ENCODE measurements around the gene ASNS. TPM values are rescaled to one million over a fixed set of nuclear protein-coding genes. Genes with fewer than 3 reads are reported as not detected.
"Not testable (repeated sequence)": the region's sequence is repeated elsewhere in the genome, so short reads cannot be mapped to it uniquely, and the experiment has no call there.

ASNS gene, protein sequence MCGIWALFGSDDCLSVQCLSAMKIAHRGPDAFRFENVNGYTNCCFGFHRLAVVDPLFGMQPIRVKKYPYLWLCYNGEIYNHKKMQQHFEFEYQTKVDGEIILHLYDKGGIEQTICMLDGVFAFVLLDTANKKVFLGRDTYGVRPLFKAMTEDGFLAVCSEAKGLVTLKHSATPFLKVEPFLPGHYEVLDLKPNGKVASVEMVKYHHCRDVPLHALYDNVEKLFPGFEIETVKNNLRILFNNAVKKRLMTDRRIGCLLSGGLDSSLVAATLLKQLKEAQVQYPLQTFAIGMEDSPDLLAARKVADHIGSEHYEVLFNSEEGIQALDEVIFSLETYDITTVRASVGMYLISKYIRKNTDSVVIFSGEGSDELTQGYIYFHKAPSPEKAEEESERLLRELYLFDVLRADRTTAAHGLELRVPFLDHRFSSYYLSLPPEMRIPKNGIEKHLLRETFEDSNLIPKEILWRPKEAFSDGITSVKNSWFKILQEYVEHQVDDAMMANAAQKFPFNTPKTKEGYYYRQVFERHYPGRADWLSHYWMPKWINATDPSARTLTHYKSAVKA
- polyA plus RNA-seq (9.7 to 24.3 TPM (median 20.4 TPM) in 3 replicates), polyA minus RNA-seq (12.7 to 32.3 TPM (median 16.8 TPM) in 3 replicates)
- 80.9 TPM for polyA plus RNA-seq (2011; ENCODE audit: low read depth)
- polyA plus RNA-seq (2011; cell fraction: cytosol; rRNA removed) = 14.8 and 23.8 TPM in 2 replicates
- 18.5 and 31.0 TPM in 2 replicates for polyA plus RNA-seq (2011; cell fraction: nucleus; rRNA removed)
- 31.5 and 135 TPM in 2 replicates for polyA plus RNA-seq (2012; ENCODE audit: low replicate concordance)
- 22.8 TPM for polyA minus RNA-seq (2011; cell fraction: cytosol; rRNA and poly(A)+ RNA removed)
- polyA minus RNA-seq (2011; cell fraction: nucleus; rRNA and poly(A)+ RNA removed) = 12.8 and 14.2 TPM in 2 replicates

DNA sequence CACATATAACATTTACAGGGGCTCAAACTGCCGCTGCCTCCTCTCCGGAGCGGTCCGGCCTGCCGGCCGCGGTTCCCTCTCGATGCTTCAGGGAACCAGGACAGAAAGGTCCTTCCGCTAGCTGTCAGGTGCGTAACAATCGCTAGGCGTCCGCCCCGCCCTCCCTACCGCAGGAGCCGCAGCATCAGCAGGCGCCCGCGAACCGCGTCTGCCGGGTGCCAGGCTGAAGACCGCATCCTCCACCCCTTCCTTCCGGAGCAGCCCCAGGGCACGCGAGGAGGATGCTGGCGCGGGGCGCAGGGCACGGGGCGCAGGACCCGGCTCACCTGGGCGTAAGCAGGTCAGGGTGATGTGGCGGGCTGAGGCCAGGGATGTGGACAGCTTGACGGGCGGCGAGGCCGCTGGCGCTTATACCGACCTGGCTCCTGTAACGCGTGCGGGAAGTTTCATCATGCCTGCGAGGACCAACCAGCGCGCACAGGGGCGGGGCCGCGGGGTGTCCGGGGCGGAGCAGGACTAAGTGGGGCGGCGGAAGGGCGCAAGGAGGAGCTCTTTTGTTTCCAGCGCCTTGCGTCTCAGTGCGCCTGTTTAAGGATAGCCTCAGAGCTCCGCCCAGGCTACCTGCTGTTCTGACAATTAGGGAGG, at the start of gene ASNS:
ASNS (minus strand) TSS at position 384 of the 645 bp plus-strand sequence. CDS start 3,252 bp downstream, outside the sequence.
- peak within 1 kb of the TSS; percentile 83 for H3K9ac ChIP-seq (ENCODE audit: control insufficient read depth, extremely low read depth, insufficient read depth, low read length)
- peak within 1 kb of the TSS; percentile 61 for H3K27ac ChIP-seq (ENCODE audit: control insufficient read depth, insufficient read depth, low read length)
- no peak for FAIRE-seq
- H3K4me3 ChIP-seq (ENCODE audit: control insufficient read depth in 2 of 3, extremely low read depth in 1 of 3, insufficient read depth in 2 of 3, low read depth in 1 of 3, low read length in 3 of 3) = peak within 1 kb of the TSS; percentile 60 to 87 (median 85)
- no peaks in the 10 kb centered on the region for H3K9me1 ChIP-seq (ENCODE audit: control insufficient read depth, extremely low read depth, insufficient read depth, low read length)
- peaks cover 6% of the 10 kb centered on the region for H3K4me1 ChIP-seq (ENCODE audit: control insufficient read depth, extremely low read depth, insufficient read depth, low read length)
- peak within 1 kb of the TSS; percentile 94 for H2AFZ ChIP-seq (ENCODE audit: control insufficient read depth, low read length)
- H4K20me1 ChIP-seq (ENCODE audit: control insufficient read depth, extremely low read depth, insufficient read depth, low read length) = no peaks in the 10 kb centered on the region
- TF ChIP-seq, protein P1, sequence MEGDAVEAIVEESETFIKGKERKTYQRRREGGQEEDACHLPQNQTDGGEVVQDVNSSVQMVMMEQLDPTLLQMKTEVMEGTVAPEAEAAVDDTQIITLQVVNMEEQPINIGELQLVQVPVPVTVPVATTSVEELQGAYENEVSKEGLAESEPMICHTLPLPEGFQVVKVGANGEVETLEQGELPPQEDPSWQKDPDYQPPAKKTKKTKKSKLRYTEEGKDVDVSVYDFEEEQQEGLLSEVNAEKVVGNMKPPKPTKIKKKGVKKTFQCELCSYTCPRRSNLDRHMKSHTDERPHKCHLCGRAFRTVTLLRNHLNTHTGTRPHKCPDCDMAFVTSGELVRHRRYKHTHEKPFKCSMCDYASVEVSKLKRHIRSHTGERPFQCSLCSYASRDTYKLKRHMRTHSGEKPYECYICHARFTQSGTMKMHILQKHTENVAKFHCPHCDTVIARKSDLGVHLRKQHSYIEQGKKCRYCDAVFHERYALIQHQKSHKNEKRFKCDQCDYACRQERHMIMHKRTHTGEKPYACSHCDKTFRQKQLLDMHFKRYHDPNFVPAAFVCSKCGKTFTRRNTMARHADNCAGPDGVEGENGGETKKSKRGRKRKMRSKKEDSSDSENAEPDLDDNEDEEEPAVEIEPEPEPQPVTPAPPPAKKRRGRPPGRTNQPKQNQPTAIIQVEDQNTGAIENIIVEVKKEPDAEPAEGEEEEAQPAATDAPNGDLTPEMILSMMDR (optimal IDR thresholded peaks at IDR 0.05 in 1 of 3, IDR thresholded peaks at IDR 0.05 in 1 of 3, conservative IDR thresholded peaks at IDR 0.05 in 1 of 3; ENCODE audit: extremely low read depth in 1 of 3, insufficient read depth in 2 of 3, low read length in 3 of 3) = no peak
- no peak for TF ChIP-seq EZH2 (IDR thresholded peaks at IDR 0.05; ENCODE audit: low read length)
- H3K9me3 ChIP-seq (ENCODE audit: control insufficient read depth, low read depth, low read length) = no peaks in the 10 kb centered on the region
- H3K4me2 ChIP-seq (ENCODE audit: control insufficient read depth, extremely low read depth, insufficient read depth, low read depth, low read length) = peak within 1 kb of the TSS; percentile 82
- peaks cover 0 to 6% of the 10 kb centered on the region in 2 experiments for H3K36me3 ChIP-seq (ENCODE audit: control insufficient read depth in 2 of 2, extremely low read depth in 1 of 2, insufficient read depth in 2 of 2, low read length in 2 of 2)
- DNase-seq (ENCODE audit: low read depth, low spot score) = peak; percentile 48
- dilution Hi-C loops (cut with MboI; ENCODE audit: extremely low pct_ligation_motif_present, low sequenced_read_pairs) = loop anchor here (25.0 kb wide), 1 partner anchor 785 kb away; no protein-coding TSS in a partner anchor
- no peaks in the 10 kb centered on the region for H3K27me3 ChIP-seq (ENCODE audit: control insufficient read depth, extremely low read depth, insufficient read depth, low read length)
- no peaks in the 10 kb centered on the region for H3K79me2 ChIP-seq (ENCODE audit: control insufficient read depth, insufficient read depth, low read length)

DNA sequence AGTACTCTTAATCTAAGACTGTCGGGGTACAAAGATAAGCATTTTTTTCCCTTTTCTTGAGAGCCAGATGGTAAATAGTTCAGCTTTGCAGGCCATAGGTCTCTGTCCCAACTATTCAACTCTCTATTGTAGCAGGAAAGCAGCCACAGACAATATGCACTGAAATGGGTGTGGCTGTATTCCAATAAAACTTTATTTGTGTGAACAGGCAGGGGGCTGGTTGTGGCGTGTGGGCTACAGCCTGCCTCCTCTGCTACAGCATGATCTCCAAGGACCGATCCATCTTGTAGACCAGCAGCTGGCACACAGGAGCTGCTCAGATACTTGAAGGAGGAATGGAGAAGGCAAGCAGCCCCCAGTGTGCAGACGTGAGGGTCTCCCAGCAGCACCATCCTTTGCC, 49.0 kb upstream of the ASNS start:
- H3K4me2 ChIP-seq (ENCODE audit: control insufficient read depth, extremely low read depth, insufficient read depth, low read depth, low read length); H3K27me3 ChIP-seq (ENCODE audit: control insufficient read depth, extremely low read depth, insufficient read depth, low read length); H2AFZ ChIP-seq (ENCODE audit: control insufficient read depth, low read length); H3K9me3 ChIP-seq (ENCODE audit: control insufficient read depth, low read depth, low read length); H3K27ac ChIP-seq (ENCODE audit: control insufficient read depth, insufficient read depth, low read length); H3K4me1 ChIP-seq (ENCODE audit: control insufficient read depth, extremely low read depth, insufficient read depth, low read length); H3K79me2 ChIP-seq (ENCODE audit: control insufficient read depth, insufficient read depth, low read length); dilution Hi-C loops (cut with MboI; ENCODE audit: extremely low pct_ligation_motif_present, low sequenced_read_pairs); FAIRE-seq; H3K4me3 ChIP-seq (ENCODE audit: control insufficient read depth in 2 of 3, extremely low read depth in 1 of 3, insufficient read depth in 2 of 3, low read depth in 1 of 3, low read length in 3 of 3); H3K36me3 ChIP-seq (ENCODE audit: control insufficient read depth in 2 of 2, extremely low read depth in 1 of 2, insufficient read depth in 2 of 2, low read length in 2 of 2); DNase-seq (ENCODE audit: low read depth, low spot score); H3K9ac ChIP-seq (ENCODE audit: control insufficient read depth, extremely low read depth, insufficient read depth, low read length); H3K9me1 ChIP-seq (ENCODE audit: control insufficient read depth, extremely low read depth, insufficient read depth, low read length); H4K20me1 ChIP-seq (ENCODE audit: control insufficient read depth, extremely low read depth, insufficient read depth, low read length): not testable (repeated sequence)

- H3K27ac ChIP-seq (ENCODE audit: control insufficient read depth, insufficient read depth, low read length); H3K9me3 ChIP-seq (ENCODE audit: control insufficient read depth, low read depth, low read length); H3K9me1 ChIP-seq (ENCODE audit: control insufficient read depth, extremely low read depth, insufficient read depth, low read length); H2AFZ ChIP-seq (ENCODE audit: control insufficient read depth, low read length); H3K4me3 ChIP-seq (ENCODE audit: control insufficient read depth in 2 of 3, extremely low read depth in 1 of 3, insufficient read depth in 2 of 3, low read depth in 1 of 3, low read length in 3 of 3); FAIRE-seq; H3K4me1 ChIP-seq (ENCODE audit: control insufficient read depth, extremely low read depth, insufficient read depth, low read length); dilution Hi-C loops (cut with MboI; ENCODE audit: extremely low pct_ligation_motif_present, low sequenced_read_pairs); H3K4me2 ChIP-seq (ENCODE audit: control insufficient read depth, extremely low read depth, insufficient read depth, low read depth, low read length); H3K36me3 ChIP-seq (ENCODE audit: control insufficient read depth in 2 of 2, extremely low read depth in 1 of 2, insufficient read depth in 2 of 2, low read length in 2 of 2); H3K27me3 ChIP-seq (ENCODE audit: control insufficient read depth, extremely low read depth, insufficient read depth, low read length); DNase-seq (ENCODE audit: low read depth, low spot score); H3K79me2 ChIP-seq (ENCODE audit: control insufficient read depth, insufficient read depth, low read length); H4K20me1 ChIP-seq (ENCODE audit: control insufficient read depth, extremely low read depth, insufficient read depth, low read length); H3K9ac ChIP-seq (ENCODE audit: control insufficient read depth, extremely low read depth, insufficient read depth, low read length): not testable (repeated sequence)
Measured at GRCh38 chr7:97915267-97915666, 43.1 kb upstream of the ASNS start.

GRCh38 chr7:97912294-97912693, 40.1 kb upstream of the ASNS start:
- dilution Hi-C loops (cut with MboI; ENCODE audit: extremely low pct_ligation_motif_present, low sequenced_read_pairs) = not testable (repeated sequence)

More at GRCh38 chr7:97912294-97912693, 40.1 kb upstream of the ASNS start:
- H2AFZ ChIP-seq (ENCODE audit: control insufficient read depth, low read length); H4K20me1 ChIP-seq (ENCODE audit: control insufficient read depth, extremely low read depth, insufficient read depth, low read length); H3K79me2 ChIP-seq (ENCODE audit: control insufficient read depth, insufficient read depth, low read length); H3K4me1 ChIP-seq (ENCODE audit: control insufficient read depth, extremely low read depth, insufficient read depth, low read length); FAIRE-seq; H3K27me3 ChIP-seq (ENCODE audit: control insufficient read depth, extremely low read depth, insufficient read depth, low read length); H3K4me3 ChIP-seq (ENCODE audit: control insufficient read depth in 2 of 3, extremely low read depth in 1 of 3, insufficient read depth in 2 of 3, low read depth in 1 of 3, low read length in 3 of 3); H3K9ac ChIP-seq (ENCODE audit: control insufficient read depth, extremely low read depth, insufficient read depth, low read length); DNase-seq (ENCODE audit: low read depth, low spot score); H3K9me1 ChIP-seq (ENCODE audit: control insufficient read depth, extremely low read depth, insufficient read depth, low read length); H3K4me2 ChIP-seq (ENCODE audit: control insufficient read depth, extremely low read depth, insufficient read depth, low read depth, low read length); H3K27ac ChIP-seq (ENCODE audit: control insufficient read depth, insufficient read depth, low read length); H3K36me3 ChIP-seq (ENCODE audit: control insufficient read depth in 2 of 2, extremely low read depth in 1 of 2, insufficient read depth in 2 of 2, low read length in 2 of 2); H3K9me3 ChIP-seq (ENCODE audit: control insufficient read depth, low read depth, low read length): not testable (repeated sequence)
